Gastrocnemius medialis (tissue), 4 donors: ENCODE data around the gene MTX3. TPM values are rescaled to one million over a fixed set of nuclear protein-coding genes. Genes with fewer than 3 reads are reported as not detected.

ENCODE experiments used
- ATAC-seq, 2 donors: fragments of 150-250 bp; one replicate each; pipeline ENCODE4 v1.9.1; 2016
- DNase-seq, 2 donors: peaks; one replicate each; pipeline ENCODE4 v3.0.0-alpha.2; 2019
- H3K27ac ChIP-seq, 4 donors: fragments of 200-600 bp; sonication (generic); 1 replicate in 1 of 4; 2 replicates in 3 of 4; pipeline ENCODE4 v1.5.1; 2016 to 2018; ENCODE audit warnings: mild to moderate bottlenecking in 2 of 4, moderate library complexity in 1 of 4
- H3K27me3 ChIP-seq, 3 donors: fragments of 200-600 bp; sonication (generic) in 2 of 3; 1 replicate in 1 of 3; 2 replicates in 2 of 3; pipeline versions ENCODE4 v1.5.1 to v1.6.0; 2016 to 2019; ENCODE audit warnings: mild to moderate bottlenecking in 1 of 3, moderate library complexity in 1 of 3
- H3K36me3 ChIP-seq, 2 donors: fragments of 200-600 bp; sonication (generic) in 1 of 2; one replicate each; pipeline ENCODE4 v1.5.1; 2017 to 2018
- H3K4me1 ChIP-seq, 2 donors: fragments of 200-600 bp; sonication (generic) in 1 of 2; one replicate each; pipeline ENCODE4 v1.5.1; 2016 to 2017; ENCODE audit warnings: mild to moderate bottlenecking in 2 of 2
- H3K4me3 ChIP-seq, 4 donors: fragments of 200-600 bp; sonication (generic) in 3 of 4; 1 replicate in 1 of 4; 2 replicates in 3 of 4; pipeline ENCODE4 v1.5.1; 2016 to 2019; ENCODE audit warnings: mild to moderate bottlenecking in 2 of 4
- H3K9me3 ChIP-seq, 3 donors: fragments of 200-600 bp; sonication (generic) in 2 of 3; 1 replicate in 1 of 3; 2 replicates in 2 of 3; pipeline ENCODE4 v1.5.1; 2016 to 2019
- CTCF ChIP-seq, 5 experiments: fragments of 450-650 bp in 3 of 5; fragments of 200-600 bp in 2 of 5; sonication (generic) in 2 of 5; IDR thresholded peaks in 4 of 5; conservative IDR thresholded peaks in 1 of 5; 1 replicate in 4 of 5; 2 replicates in 1 of 5; pipeline ENCODE4 v1.5.1; 2016 to 2019; ENCODE audit warnings: antibody characterized with exemption in 5 of 5, mild to moderate bottlenecking in 3 of 5, moderate library complexity in 3 of 5
- POLR2A ChIP-seq, 2 donors: fragments of 450-650 bp; IDR thresholded peaks; one replicate each; pipeline ENCODE4 v1.6.1; 2017; ENCODE audit warnings: antibody characterized with exemption in 2 of 2, mild to moderate bottlenecking in 2 of 2, moderate library complexity in 2 of 2
- in situ Hi-C, 4 donors: fragments of 200-750 bp; cut with MboI; loops; one replicate each; pipeline versions ENCODE4 v1.15.0 to v1.8.0; 2017; ENCODE audit warnings: low sequenced_read_pairs in 4 of 4
- intact Hi-C: fragments of 100-400 bp; cut with DNase I; formaldehyde crosslinking; loops from one replicate; pipeline ENCODE4 v1.15.1; 2023; ENCODE audit warnings: low total_unique reads
- total RNA-seq, 4 donors: library from RNA; depleted of rRNA; stranded (reverse); fragments of >200 nt; gene quantifications; one replicate each; pipeline versions ENCODE4 v1.1.0 to v1.2.3, GENCODE V29; 2016

Gene MTX3
- total RNA-seq, 4 donors from 2014 or later, result 8.2 to 29.3 (median 10.8) TPM

GRCh38 chr5:80035839-80036238, 44.8 kb upstream of the MTX3 start:
- in situ Hi-C loops, result no loop called here
- Histone ChIP-seq H3K4me3 (peak overlapping the region; percentile 41 to 50 (median 48)), H3K27ac (peak overlapping the region; percentile 25 to 58 (median 50)), H3K9me3 (no peaks in the 10 kb centered on the region), H3K4me1 (no peaks in the 10 kb centered on the region), H3K27me3 (peaks cover 25 to 31% (median 28%) of the 10 kb centered on the region in 3 donors), H3K36me3 (no peaks in the 10 kb centered on the region)
- TF ChIP-seq CTCF (IDR thresholded peaks at IDR 0.05 in 4 of 5, conservative IDR thresholded peaks at IDR 0.05 in 1 of 5) (no peak), POLR2A (IDR thresholded peaks at IDR 0.05) (no peak)
- ATAC-seq, result peak in 1 of 2 donors; percentile 19
- no peak for DNase-seq
- intact Hi-C loops, result no loop called here

GRCh38 chr5:80034962-80035821, 44.1 kb upstream of the MTX3 start, which contains the start of gene THBS4:
Gene THBS4 (plus strand): TSS chr5:80035348. CDS start chr5:80035538, 190 bp downstream.
- DNase-seq, result no peak
- Histone ChIP-seq H3K9me3 (no peaks in the 10 kb centered on the region), H3K4me1 (no peaks in the 10 kb centered on the region), H3K27me3 (peaks cover 25 to 31% (median 28%) of the 10 kb centered on the region in 3 donors), H3K4me3 (peak within 1 kb of the TSS; percentile 41 to 50 (median 48)), H3K27ac (peak within 1 kb of the TSS; percentile 25 to 59 (median 50)), H3K36me3 (no peaks in the 10 kb centered on the region)
- in situ Hi-C loops (no loop called here), intact Hi-C loops (no loop called here)
- no peak for TF ChIP-seq CTCF (IDR thresholded peaks at IDR 0.05 in 4 of 5, conservative IDR thresholded peaks at IDR 0.05 in 1 of 5)
- no peak for TF ChIP-seq POLR2A (IDR thresholded peaks at IDR 0.05)
- peak; percentile 32 to 55 for ATAC-seq

- ATAC-seq (no peak), DNase-seq (no peak)
- peak overlapping the region in 2 of 4 donors; percentile 55 to 59 for H3K27ac ChIP-seq
- intact Hi-C loops (no loop called here), in situ Hi-C loops (no loop called here)
- TF ChIP-seq POLR2A (IDR thresholded peaks at IDR 0.05) (no peak), CTCF (IDR thresholded peaks at IDR 0.05 in 4 of 5, conservative IDR thresholded peaks at IDR 0.05 in 1 of 5) (no peak)
- no peaks in the 10 kb centered on the region for H3K9me3 ChIP-seq
- H3K4me3 ChIP-seq, result peak overlapping the region; percentile 41 to 49 (median 45)
- peaks cover 25 to 31% (median 28%) of the 10 kb centered on the region in 3 donors for H3K27me3 ChIP-seq
- no peaks in the 10 kb centered on the region for H3K36me3 ChIP-seq
- no peaks in the 10 kb centered on the region for H3K4me1 ChIP-seq
Observed at GRCh38 chr5:80034559-80034958, 43.5 kb upstream of the MTX3 start.

- DNase-seq (no peak), ATAC-seq (no peak)
- no peak overlapping the region for H3K27ac ChIP-seq
- TF ChIP-seq CTCF (IDR thresholded peaks at IDR 0.05 in 4 of 5, conservative IDR thresholded peaks at IDR 0.05 in 1 of 5) (no peak), POLR2A (IDR thresholded peaks at IDR 0.05) (no peak)
- no peaks in the 10 kb centered on the region for H3K4me1 ChIP-seq
- H3K36me3 ChIP-seq, result no peaks in the 10 kb centered on the region
- intact Hi-C loops (no loop called here), in situ Hi-C loops (no loop called here)
- no peak overlapping the region for H3K4me3 ChIP-seq
- no peaks in the 10 kb centered on the region for H3K9me3 ChIP-seq
- peaks cover 25 to 31% (median 28%) of the 10 kb centered on the region in 3 donors for H3K27me3 ChIP-seq
Observed at GRCh38 chr5:80033513-80033912, 42.5 kb upstream of the MTX3 start.
